Psoas muscle (tissue), 8 donors: ENCODE measurements around the gene ETV6. TPM values are rescaled to one million over a fixed set of nuclear protein-coding genes. Genes with fewer than 3 reads are reported as not detected.
A peak's percentile ranks its signal among the peaks of the same experiment; 100 is the strongest.

Experiments used
- ATAC-seq, 4 donors: fragments of 200-7000 bp; cut with Tn5 transposase; one replicate each; pipeline ENCODE4 v1.9.1; 2020; ENCODE audit warnings: moderate library complexity in 3 of 4, mild to moderate bottlenecking in 2 of 4
- DNase-seq, 2 donors: peaks; one replicate each; pipeline ENCODE4 v3.0.0-alpha.2; 2020
- H3K27ac ChIP-seq: fragments of 200-600 bp; one replicate; pipeline ENCODE4 v1.8.0; 2022
- H3K27me3 ChIP-seq, 3 donors: fragments of 200-600 bp in 1 of 3; one replicate each; pipeline versions ENCODE4 v1.6.1 to v1.8.0; 2013 to 2022; ENCODE audit warnings: low read length in 2 of 3, mild to moderate bottlenecking in 2 of 3, moderate library complexity in 1 of 3; ENCODE audit not compliant: insufficient read depth in 3 of 3
- H3K36me3 ChIP-seq, 2 donors: fragments of 200-600 bp in 1 of 2; one replicate each; pipeline versions ENCODE4 v1.6.1 to v1.8.0; 2013 to 2022; ENCODE audit warnings: low read depth in 1 of 2, mild to moderate bottlenecking in 1 of 2, moderate library complexity in 1 of 2; ENCODE audit not compliant: insufficient read depth in 1 of 2
- H3K4me1 ChIP-seq: fragments of 200-600 bp; one replicate; pipeline ENCODE4 v1.8.0; 2022
- H3K4me3 ChIP-seq: fragments of 200-600 bp; one replicate; pipeline ENCODE4 v1.8.0; 2022; ENCODE audit warnings: mild to moderate bottlenecking
- H3K9me3 ChIP-seq: fragments of 200-600 bp; one replicate; pipeline ENCODE4 v1.8.0; 2022
- CTCF ChIP-seq: fragments of 200-600 bp; IDR thresholded peaks from one replicate; pipeline ENCODE4 v1.8.0; 2022; ENCODE audit warnings: antibody characterized with exemption
- WGBS, 3 donors: extraction: QIAGEN DNeasy Blood & Tissue Kit; methylation state at CpG; one replicate each; pipeline versions ENCODE4 v1.1.6 to v1.1.7; 2013; 5-methylcytosine and 5-hydroxymethylcytosine counted together
- intact Hi-C, 2 donors: fragments of 100-400 bp; cut with DNase I; formaldehyde crosslinking; loops; one replicate each; pipeline versions ENCODE4 v1.11.0 to v1.14.2; 2022
- polyA plus RNA-seq, 3 donors: library from polyadenylated mRNA; stranded (reverse); fragments of 200-250 nt; gene quantifications; one replicate each; pipeline ENCODE4 v1.2.3, GENCODE V29; 2013
- total RNA-seq, 4 donors: library from RNA; stranded (reverse); fragmentation: NEBNext Ultra II Directional in 2 of 4; extraction: Animal tissue kit (Norgen Biotek cat#: 25700) in 2 of 4; gene quantifications; one replicate each; pipeline versions ENCODE4 v1.2.1 to v1.2.4, GENCODE V29; 2021 to 2023
- donor health status: healthy with polysubstance abuse.
- donor health status: DM: no; HTN: no; CAD: no; lungs with moderate emphysema.
- donor health status: Bipolar disorder and iron deficiency.
- donor health status: healthy.
- donor health status: DM: yes; HTN: yes; CAD: no.
- donor health status: DM: no; HTN: no; CAD: no.
- donor health status: DM: no; HTN: no; CAD: no.
- donor health status: DM: yes; HTN: yes; CAD: no.

Gene ETV6
- total and polyA plus RNA-seq, 7 donors: 2.8 to 22.9 (median 4.9) TPM

GRCh38 chr12:11795192-11795912 is 145.9 kb downstream of the ETV6 start:
- H3K4me1 ChIP-seq: peaks cover 60% of the 10 kb centered on the region

GRCh38 chr12:11795913-11796459 is 146.5 kb downstream of the ETV6 start:
- Histone ChIP-seq H3K9me3 (no peaks in the 10 kb centered on the region), H3K27ac (peak overlapping the region; percentile 91), H3K4me3 (no peak overlapping the region), H3K4me1 (peaks cover 56% of the 10 kb centered on the region), H3K36me3 (no peaks in the 10 kb centered on the region), H3K27me3 (no peaks in the 10 kb centered on the region)
- DNase-seq (no peak), ATAC-seq (no peak)
- intact Hi-C loops: loop anchor here (5.0 kb wide), 1 partner anchor 144 kb away; no protein-coding TSS in a partner anchor
- WGBS, 3 donors: 58 to 67% (median 64%) methylated on average over 6 of the region's 6 CpGs
- no peak for TF ChIP-seq CTCF

More at GRCh38 chr12:11795192-11795912, 145.9 kb downstream of the ETV6 start:
- Histone ChIP-seq H3K9me3 (no peaks in the 10 kb centered on the region), H3K27ac (peak overlapping the region; percentile 91), H3K36me3 (no peaks in the 10 kb centered on the region), H3K27me3 (no peaks in the 10 kb centered on the region), H3K4me3 (no peak overlapping the region)
- intact Hi-C loops: loop anchor here (5.0 kb wide), 1 partner anchor 143 kb away; no protein-coding TSS in a partner anchor
- no peak for TF ChIP-seq CTCF
- ATAC-seq: peak; percentile 37 to 63 (median 56)
- DNase-seq: no peak
- 33 to 50% (median 34%) methylated on average over 8 of the region's 8 CpGs for WGBS, 3 donors

- 44 to 78% (median 47%) methylated on average over 5 of the region's 5 CpGs for WGBS, 3 donors
- peak; percentile 54 to 72 (median 65) for ATAC-seq
- no peak for TF ChIP-seq CTCF
- Histone ChIP-seq H3K36me3 (no peaks in the 10 kb centered on the region), H3K27me3 (no peaks in the 10 kb centered on the region), H3K27ac (peak overlapping the region; percentile 91), H3K4me3 (no peak overlapping the region), H3K9me3 (no peaks in the 10 kb centered on the region), H3K4me1 (peaks cover 51% of the 10 kb centered on the region)
- intact Hi-C loops: loop anchor here (5.0 kb wide), 1 partner anchor 145 kb away; no protein-coding TSS in a partner anchor
- no peak for DNase-seq
Measured at GRCh38 chr12:11797317-11797913, 147.9 kb downstream of the ETV6 start.

GRCh38 chr12:11798006-11798708 is 148.7 kb downstream of the ETV6 start:
- WGBS, 3 donors: 85 to 90% (median 86%) methylated on average over 7 of the region's 7 CpGs
- DNase-seq (no peak), ATAC-seq (no peak)
- Histone ChIP-seq H3K9me3 (no peaks in the 10 kb centered on the region), H3K27me3 (no peaks in the 10 kb centered on the region), H3K36me3 (no peaks in the 10 kb centered on the region), H3K27ac (peak overlapping the region; percentile 91), H3K4me3 (no peak overlapping the region), H3K4me1 (peaks cover 48% of the 10 kb centered on the region)
- no peak for TF ChIP-seq CTCF
- intact Hi-C loops: loop anchor here (5.0 kb wide), 1 partner anchor 146 kb away; no protein-coding TSS in a partner anchor
